Fibroblast of skin of abdomen (primary cell): ENCODE data around the gene PTPRZ1.

Source experiments
- DNase-seq: peaks from one replicate; pipeline ENCODE4 v3.0.0-alpha.2; 2013

Gene PTPRZ1

DNA sequence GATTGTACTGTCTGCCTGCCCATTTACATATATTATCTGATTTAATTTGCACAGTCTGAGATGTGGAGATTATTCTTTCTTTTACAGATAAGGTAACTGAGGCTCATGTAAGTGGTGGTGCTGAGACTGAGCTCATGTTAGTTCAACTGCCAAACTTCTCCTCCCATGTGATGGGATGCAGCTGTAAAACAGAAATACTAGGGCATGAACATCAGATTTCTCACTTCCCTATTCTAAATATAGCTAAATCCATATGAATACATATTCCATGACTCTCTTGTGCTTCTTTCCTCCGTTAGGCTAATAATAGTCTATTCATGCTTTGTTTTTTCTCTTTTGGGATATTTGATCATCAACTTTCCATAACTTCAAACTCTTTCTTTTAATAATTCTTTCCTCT is 84.7 kb downstream of the PTPRZ1 start:
- peak; percentile 3 for DNase-seq

DNA sequence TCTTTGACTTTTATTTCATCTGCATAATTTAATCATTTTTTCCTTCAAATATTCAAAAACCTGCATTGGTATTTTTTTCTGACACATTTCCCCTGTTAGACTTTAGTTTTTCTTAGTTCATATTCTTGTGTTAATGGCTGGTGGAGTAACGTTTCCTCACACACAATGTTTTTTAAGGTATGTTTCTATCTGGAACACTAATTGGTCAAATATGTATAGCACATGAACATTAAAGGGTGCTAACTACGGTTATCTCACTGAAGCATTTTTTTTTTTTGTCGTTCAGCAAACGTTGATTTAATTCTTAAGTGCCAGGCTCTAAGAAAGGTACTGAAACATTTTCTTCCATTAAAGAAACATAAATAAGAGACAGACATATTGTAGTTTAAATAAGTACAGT is 87.7 kb downstream of the PTPRZ1 start:
- no peak for DNase-seq

DNA sequence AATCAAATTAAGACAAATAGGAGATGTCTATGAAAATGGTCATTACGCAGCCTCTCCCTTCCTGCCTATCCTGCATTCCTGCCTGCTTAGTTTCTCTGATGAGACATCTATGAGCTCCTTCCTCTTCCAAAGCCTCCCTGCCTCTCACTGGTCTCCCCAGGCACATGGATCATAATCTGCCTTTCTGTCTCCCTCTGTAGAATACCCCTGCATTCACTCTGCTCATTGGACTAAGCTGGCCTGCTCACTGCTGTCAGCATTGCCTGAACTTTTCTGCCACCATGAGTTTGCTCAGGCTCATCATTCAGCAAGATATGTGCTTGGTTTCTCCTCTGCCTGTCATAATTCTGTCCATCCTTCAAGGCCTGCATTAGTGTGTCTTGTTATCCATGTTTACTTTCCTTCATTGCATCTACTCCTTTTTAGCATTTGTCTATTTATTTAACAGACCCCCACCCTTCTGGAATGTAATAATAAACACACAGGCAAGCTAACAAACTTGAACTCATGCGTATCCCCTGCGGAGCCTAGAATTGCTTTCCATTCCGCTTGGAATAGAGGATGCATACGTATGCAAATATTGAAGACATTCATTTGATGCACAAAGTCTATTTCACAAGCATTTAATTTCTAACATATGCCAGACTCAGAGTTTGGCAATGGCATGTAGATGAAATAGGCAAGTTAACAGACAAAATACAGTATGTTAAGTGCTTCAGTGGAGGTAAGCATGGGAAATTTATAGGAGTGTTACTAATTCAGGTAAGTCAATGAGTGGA is 88.3 kb downstream of the PTPRZ1 start:
- peak; percentile 95 for DNase-seq

DNA sequence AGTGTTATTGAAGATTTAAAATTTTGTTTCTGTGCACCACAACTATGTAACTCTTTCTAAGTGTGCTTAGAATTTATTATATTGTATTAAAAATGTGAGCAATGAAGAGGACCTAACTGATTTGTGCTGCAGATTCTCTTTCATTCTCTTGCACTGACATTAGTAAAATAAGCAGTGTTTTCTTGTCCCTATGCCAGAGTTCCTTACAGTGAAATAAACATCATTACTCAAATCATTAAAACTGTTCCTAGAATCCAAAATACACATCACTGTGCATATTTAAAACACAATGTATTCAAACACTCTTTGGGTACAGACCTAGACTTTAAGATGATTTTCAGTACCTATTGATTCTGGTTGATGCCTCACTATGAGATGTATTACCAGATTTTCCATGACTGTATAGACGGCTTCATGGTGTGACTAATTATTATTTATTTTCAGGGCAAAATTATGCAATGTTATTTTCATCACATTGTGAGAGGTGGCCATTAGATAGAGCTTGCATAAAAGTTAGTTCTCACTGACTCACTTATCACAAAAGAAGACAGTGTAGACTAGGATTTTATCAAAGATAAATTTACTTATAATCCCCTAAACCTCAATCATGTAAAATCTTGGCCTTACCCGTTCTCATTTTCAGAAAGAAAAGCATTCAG is 93.4 kb downstream of the PTPRZ1 start:
- DNase-seq: no peak

DNA sequence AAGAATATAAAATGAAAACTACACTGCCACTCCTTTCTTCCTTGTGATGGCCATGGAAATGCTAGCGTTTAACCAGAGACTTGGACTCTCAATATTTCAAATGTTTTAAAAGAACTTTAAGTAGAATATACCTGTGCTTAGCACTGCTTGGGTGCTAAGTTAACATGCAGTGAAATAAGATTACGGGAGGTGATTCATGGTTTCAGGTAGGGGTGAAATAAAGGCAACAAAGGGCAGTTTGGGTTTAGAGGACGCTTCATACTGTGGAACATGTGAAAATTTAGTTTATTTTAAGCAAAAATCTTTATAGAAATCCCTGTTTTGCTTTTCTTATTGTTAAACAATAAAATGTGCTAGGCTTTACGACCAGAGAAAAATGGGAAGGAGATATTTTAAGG is 94.0 kb downstream of the PTPRZ1 start:
- no peak for DNase-seq

DNA sequence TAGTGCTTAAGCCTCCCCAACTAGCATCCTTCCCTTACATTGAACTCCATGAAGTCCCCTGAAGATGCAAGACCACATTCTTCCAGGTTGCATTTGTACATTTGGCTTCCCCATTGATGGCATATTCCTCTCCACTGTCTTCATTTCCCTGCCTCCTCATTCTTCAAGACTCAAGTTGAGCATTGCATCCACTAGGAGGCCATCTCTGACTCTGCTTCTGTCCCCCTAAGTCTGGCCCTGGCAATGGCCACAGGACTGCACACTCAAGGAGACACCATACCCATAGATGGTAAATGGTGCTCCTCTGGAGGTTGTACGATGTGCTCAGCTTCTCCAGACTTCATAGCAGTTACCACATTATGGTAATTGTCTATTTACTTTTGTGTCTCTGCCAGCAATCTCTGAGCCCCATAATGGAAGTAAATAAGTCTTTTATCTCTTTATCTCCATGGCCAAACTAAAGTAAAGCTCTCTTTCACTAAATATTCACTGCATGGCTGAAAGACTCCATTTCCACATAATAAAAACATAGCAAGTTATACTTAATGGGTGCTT is 112.6 kb downstream of the PTPRZ1 start:
- DNase-seq: no peak

DNA sequence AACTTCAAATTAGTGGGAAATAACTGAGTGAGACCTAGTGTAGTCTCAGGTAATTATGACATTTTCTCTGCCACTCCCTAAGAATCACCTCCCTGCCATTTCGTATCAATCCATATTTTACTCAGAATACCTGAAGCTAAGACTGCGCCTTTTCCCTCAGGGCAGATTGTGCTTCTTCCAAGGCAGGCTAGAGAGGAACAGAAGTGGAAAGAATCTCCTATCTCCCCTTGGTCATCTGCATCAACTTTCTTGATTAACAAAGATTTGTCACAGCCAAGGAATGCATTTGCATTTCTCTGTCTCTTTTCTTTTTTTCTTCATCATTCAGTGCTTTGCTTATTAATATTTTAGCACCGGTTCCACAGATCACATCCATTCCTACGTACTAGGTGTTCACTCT is 119.1 kb downstream of the PTPRZ1 start:
- DNase-seq: no peak

DNA sequence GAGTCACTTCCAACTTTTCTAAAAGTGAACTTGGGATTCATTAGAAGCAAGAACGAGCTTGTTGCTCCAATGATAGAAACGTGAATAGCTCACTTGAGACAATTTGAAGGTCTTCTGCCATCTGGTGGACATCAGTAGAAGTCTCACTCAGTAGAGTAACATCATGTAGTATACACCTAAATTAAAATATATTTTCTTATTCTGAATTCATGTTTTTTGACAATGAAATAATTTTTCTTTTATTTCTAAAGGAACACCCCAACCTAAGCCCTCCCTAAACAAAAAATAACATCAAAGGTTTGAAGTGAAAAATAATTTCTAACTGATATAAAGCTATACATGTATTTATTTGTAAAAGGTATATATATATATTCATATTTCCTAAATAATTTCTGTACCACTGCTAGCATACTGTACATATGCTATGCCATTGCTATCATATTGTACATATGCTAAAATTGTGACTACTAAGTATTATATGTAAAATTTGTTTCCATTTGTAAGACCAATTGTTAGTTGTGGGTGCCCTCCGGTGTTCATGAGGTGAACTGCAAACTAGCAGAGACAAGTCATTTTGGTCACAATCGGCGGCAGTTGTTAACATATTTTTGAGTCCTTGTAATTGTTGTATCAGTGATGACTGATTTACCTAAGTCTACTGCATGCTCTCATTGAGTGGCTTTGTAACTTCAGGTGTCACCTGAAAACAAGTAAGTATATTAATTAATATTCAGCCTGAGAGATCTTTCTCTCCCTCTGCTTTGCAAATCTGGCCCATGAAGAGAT is 121.9 kb downstream of the PTPRZ1 start:
- peak; percentile 74 for DNase-seq

DNA sequence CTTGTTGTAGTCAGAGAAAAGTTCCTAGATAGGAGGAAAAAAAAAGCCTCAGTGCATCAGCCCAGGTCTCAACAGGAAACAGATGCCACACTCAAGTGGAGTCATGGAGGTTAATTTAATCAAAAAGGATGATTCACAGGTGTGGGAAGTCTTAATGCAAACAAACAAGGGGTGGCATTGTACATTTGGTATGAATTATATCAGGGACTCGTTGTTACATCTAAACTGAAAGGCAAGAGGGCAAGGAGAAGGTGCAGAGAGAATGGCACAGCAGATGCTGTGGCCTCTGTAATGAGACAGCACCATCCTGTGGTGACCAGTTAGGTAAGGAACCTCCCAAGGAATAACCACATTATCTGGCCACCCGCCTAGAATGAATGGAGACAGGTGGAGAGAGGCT is 133.7 kb downstream of the PTPRZ1 start:
- no peak for DNase-seq

DNA sequence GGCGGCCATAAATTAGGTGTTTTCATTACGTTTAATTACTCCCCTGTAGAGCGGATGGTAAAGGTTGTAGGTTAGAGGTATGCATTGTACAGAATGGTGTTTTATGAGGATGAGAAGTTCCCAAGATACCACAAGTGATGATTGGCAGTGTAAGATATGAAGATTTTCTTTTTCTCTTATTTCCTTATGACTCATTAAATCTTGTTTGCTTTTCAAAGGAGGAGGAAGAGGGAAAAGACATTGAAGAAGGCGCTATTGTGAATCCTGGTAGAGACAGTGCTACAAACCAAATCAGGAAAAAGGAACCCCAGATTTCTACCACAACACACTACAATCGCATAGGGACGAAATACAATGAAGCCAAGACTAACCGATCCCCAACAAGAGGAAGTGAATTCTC is 137.2 kb downstream of the PTPRZ1 start:
- DNase-seq: no peak

DNA sequence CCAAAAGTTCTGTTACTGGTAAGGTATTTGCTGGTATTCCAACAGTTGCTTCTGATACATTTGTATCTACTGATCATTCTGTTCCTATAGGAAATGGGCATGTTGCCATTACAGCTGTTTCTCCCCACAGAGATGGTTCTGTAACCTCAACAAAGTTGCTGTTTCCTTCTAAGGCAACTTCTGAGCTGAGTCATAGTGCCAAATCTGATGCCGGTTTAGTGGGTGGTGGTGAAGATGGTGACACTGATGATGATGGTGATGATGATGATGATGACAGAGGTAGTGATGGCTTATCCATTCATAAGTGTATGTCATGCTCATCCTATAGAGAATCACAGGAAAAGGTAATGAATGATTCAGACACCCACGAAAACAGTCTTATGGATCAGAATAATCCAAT is 140.1 kb downstream of the PTPRZ1 start:
- peak; percentile 8 for DNase-seq

DNA sequence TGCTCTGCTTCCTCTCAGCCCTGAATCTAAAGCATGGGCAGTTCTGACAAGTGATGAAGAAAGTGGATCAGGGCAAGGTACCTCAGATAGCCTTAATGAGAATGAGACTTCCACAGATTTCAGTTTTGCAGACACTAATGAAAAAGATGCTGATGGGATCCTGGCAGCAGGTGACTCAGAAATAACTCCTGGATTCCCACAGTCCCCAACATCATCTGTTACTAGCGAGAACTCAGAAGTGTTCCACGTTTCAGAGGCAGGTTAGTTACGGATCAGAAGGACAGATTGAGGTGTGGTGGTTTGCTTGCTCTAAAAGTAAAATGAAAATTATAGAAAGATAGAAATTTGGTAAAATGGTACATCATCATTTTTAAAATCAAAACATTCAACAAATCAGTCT is 140.7 kb downstream of the PTPRZ1 start:
- no peak for DNase-seq

DNA sequence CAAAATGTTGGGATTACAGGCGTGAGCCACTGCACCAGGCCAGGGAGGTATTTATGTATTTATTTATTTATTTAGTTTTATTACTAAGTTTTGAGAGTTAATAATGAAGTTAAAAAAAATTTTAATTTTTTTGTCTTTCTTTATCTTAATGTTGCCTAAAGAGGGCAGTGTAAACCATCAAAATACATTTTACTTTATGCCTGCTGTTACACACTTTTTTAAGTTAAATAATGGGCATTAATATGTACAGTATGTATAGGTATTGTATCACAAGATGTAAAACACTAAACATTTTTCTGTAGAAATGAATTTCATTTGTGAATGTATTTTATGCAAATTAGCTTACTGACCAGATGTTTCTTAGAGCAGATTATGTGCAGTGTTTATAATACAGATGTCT is 141.7 kb downstream of the PTPRZ1 start:
- DNase-seq: no peak

DNA sequence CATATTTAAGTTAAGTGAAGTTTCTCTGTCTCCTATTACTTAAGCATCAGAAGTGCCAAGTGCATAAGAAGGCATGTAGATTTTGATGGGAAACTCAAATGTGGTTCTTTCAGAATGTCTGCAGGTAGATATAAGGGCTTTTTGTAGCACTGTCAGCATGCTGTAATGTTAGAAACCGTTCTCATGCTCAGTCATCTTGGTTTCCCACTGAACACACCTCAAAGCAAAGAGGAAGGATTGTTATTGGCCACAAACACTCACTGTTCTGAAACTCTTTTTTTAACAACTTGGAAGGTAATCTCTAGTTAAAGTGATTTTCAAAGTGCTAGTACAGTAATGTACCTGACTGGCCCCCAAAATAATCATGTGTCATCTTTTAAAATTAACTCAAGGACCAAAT is 145.1 kb downstream of the PTPRZ1 start:
- no peak for DNase-seq

DNA sequence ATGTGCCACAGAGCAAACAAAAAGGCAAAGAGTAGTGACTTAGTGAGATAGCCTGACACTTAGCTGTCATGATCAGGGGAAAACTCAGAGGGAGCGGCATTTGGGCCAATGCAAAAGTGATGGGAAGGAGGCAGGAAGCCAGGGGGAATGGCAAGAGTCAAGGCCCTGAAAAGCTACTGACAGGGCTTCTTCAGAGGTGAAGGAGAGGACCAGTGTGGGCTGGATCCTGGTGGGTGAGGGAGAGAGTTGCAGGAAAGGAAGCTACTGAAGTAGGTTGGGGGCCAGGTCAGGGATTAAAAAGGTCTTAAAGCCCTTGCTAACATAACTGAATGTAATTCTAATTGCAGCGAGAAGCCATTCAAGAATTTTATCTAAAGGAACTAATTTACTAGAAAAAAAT is 154.1 kb downstream of the PTPRZ1 start:
- DNase-seq: no peak

DNA sequence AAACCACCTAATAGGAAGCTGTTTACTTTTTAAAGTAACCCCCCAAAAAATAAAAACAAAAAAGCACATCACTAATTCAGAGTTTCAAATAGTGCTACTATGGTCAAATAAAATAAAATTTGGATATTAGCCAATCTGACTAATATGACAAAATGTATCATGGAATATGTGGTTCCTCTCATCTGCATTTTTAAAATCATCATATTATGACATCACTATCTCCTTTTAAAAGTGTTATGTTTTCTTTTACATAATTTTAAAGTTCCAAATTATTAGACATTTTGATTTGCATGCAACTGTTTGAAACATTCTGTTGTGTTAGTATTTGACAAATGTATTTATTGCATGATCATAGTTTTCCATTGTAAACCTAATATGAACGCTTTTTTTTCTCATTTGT is 160.7 kb downstream of the PTPRZ1 start:
- no peak for DNase-seq

DNA sequence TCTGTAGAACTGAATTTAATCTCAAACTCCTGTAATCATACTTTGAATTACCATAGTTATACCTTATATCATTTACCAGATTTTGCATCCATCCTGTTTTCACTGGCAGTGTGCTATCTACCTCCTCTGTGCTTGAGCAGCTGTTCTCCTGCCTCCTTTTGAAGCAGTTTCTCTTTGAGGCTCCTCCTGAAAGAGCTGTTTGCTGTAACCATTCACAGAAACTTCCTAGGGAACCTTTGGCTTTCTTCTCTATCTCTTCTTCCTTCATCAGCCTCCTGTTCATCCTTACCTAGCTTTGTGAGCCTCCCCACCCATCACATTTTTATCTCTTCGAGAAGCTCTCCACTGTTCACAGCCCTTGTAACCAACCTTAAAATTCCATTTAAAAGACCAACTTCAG is 162.9 kb downstream of the PTPRZ1 start:
- no peak for DNase-seq

DNA sequence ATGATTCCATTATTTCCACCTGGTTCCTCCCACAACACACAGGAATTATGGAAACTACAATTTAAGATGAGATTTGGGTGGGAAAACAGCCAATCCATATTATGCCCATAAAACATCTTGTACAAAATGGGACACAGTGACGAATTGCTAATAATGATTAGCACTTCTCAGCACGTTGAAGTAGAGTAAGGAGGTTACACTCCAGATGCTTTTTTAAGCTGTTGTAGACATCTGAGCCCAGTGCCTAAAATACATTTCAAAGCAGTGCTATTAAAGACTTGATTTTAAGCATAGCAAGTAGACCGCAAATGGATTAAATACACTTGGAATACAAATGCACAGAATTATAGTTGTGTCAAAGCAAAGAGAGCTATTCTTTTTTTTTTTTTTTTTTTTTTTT is 165.2 kb downstream of the PTPRZ1 start:
- peak; percentile 1 for DNase-seq

DNA sequence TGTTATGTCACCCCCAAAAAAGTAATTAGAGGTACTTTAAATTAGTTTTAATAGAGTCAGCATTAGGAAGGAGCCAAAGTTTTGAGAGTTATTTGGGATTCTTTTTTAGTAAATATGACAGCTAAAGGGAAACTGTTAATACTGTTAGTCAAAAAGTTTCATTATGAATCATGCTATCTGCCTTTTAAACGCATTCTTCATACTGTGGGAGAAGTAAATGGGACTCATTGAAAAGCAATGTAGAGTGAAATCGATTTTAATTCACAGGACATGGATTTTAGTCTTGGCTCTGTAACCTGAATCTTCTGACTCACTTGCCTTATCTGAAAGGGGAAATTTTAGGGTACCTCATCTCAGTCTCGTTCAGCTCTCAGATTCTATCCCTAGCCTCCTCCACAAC is 165.9 kb downstream of the PTPRZ1 start:
- DNase-seq: peak; percentile 29

DNA sequence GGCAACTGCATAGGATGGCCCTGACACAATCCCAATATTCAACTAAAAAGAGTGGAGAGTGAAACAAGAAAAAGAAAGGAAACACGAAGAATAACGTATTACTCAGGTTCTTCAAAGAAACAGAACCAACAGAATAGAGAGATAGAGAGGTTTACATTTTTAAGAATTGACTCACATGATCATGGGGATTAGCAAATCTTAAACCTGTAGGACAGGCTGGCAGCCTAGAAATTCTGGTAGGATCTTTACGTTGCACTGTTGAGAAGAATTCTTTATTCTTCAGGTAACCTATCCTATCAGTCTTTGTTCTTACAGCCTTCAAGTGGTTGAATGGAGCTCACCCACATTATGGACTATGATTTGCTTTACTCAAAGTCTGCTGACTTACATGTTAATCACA is 167.2 kb downstream of the PTPRZ1 start:
- DNase-seq: no peak

DNA sequence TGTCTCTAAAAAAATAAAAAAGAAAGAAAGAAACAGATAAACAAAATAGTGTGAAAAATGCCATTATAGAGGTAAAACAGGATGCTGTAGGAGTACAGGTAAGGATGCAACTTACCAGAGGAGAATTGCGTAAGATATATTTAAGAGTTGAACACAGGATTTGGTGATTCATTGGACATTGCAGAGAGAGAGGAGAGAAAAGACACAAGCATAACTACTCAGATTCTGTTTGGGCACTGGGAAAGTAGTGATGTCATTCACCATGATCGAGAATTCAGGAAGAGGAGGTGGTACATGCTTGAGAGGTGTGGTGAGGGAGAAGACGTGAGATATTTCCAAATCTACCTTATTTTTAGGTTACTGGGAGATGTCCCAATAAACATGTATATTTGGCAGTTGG is 173.4 kb downstream of the PTPRZ1 start:
- no peak for DNase-seq

DNA sequence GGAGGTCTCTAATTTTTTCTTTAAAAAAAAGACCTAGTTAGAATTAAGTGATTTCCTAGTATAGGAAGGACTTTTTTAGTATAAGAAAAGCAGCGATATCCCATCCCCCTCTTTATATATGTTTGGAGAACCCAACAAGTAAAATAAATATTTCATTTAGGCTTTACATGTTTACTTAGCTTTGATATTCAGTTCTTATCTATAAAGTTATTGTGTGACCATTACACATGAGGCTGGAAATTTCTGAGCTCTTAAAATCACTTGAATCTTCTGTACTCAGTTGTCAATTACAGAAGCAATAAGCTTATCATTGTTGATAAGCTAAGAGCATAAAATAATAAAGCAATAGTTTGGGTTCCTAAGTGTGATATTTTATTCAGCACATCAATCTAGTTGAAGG is 181.4 kb downstream of the PTPRZ1 start:
- no peak for DNase-seq

DNA sequence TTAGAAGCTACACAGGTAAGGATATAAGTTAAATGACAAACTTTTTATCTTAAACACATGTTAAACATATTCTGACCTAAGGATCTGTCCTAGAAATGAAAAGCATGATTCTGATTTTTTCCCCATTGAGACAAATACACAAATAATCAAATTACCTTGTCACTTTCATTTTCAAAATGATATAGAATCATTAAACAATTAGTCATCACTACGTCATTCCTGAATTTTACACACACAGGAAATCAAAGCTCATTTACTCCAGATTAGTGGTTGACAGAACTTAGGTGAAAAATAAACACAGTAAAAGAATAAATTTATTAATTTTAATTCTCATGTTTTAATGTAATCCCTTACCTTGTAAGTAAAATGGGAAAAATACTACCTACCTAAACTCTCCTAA is 182.1 kb downstream of the PTPRZ1 start:
- no peak for DNase-seq

DNA sequence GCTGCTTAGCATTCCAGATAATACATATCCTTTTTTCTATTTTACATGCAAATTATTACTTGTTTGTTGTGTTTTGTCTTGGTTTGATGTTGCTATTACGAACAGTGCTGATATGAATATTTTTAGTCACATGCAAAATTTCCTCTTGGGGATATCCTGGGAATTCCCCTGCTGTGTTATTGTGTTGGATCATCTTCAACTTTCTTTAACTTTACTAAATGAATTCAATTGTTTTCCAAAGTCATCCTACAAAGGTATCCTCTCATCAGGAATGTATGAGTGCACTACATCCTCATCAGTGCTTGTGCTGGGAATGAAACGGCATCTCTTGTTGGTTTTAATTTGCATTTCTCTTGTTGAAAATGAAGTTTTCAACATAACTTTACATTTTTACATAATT is 184.0 kb downstream of the PTPRZ1 start:
- no peak for DNase-seq
